Keratinocyte (primary cell): Measurements from ENCODE around the gene TBL1XR1. TPM values are rescaled to one million over a fixed set of nuclear protein-coding genes. Genes with fewer than 3 reads are reported as not detected.
A peak's percentile ranks its signal among the peaks of the same experiment; 100 is the strongest.

ENCODE experiments used
- DNase-seq: peaks from one replicate; pipeline ENCODE4 v3.0.0-alpha.2; 2011; ENCODE audit warnings: low read depth, missing footprints, low spot score
- FAIRE-seq: peaks from 2 replicates; lab custom pipeline; 2011; peaks lifted over from hg19 to GRCh38; lab: Jason Lieb, UNC
- H2AFZ ChIP-seq: 2 replicates; pipeline ENCODE4 v1.6.0; 2012; ENCODE audit warnings: low read length, control low read depth, inconsistent platforms; ENCODE audit not compliant: control insufficient read depth
- H3K27ac ChIP-seq: 2 replicates; pipeline ENCODE4 v1.5.1; 2011; ENCODE audit warnings: low read length; ENCODE audit not compliant: control insufficient read depth, insufficient read depth
- H3K27me3 ChIP-seq: 3 replicates; pipeline ENCODE4 v1.6.0; 2011; ENCODE audit warnings: low read length; ENCODE audit not compliant: control insufficient read depth, insufficient read depth; ENCODE audit errors: extremely low read depth
- H3K36me3 ChIP-seq, 2 experiments: 2 replicates in 1 of 2; 3 replicates in 1 of 2; pipeline ENCODE4 v1.5.1; 2011; ENCODE audit warnings: low read length in 2 of 2, mild to moderate bottlenecking in 1 of 2; ENCODE audit not compliant: control insufficient read depth in 2 of 2, insufficient read depth in 2 of 2; ENCODE audit errors: extremely low read depth in 1 of 2
- H3K4me1 ChIP-seq: 3 replicates; pipeline ENCODE4 v1.5.1; 2011; ENCODE audit warnings: low read length; ENCODE audit not compliant: control insufficient read depth, insufficient read depth; ENCODE audit errors: extremely low read depth
- H3K4me2 ChIP-seq: 3 replicates; pipeline ENCODE4 v1.6.0; 2011; ENCODE audit warnings: low read depth, low read length; ENCODE audit not compliant: control insufficient read depth, insufficient read depth; ENCODE audit errors: extremely low read depth
- H3K4me3 ChIP-seq, 3 experiments: fragments of 200-600 bp in 1 of 3; sonication (generic) in 1 of 3; 2 replicates in 2 of 3; 3 replicates in 1 of 3; pipeline ENCODE4 v1.5.1; 2011 to 2016; ENCODE audit warnings: low read length in 3 of 3, mild to moderate bottlenecking in 3 of 3, control low read depth in 2 of 3, inconsistent platforms in 1 of 3, low read depth in 1 of 3, mixed read lengths in 1 of 3, mixed run types in 1 of 3, moderate library complexity in 1 of 3; ENCODE audit not compliant: control insufficient read depth in 2 of 3, insufficient read depth in 2 of 3; ENCODE audit errors: extremely low read depth in 1 of 3
- H3K79me2 ChIP-seq: 2 replicates; pipeline ENCODE4 v1.6.0; 2012; ENCODE audit warnings: low read length; ENCODE audit not compliant: control insufficient read depth, insufficient read depth
- H3K9ac ChIP-seq: 3 replicates; pipeline ENCODE4 v1.6.0; 2011; ENCODE audit warnings: low read length; ENCODE audit not compliant: control insufficient read depth, insufficient read depth; ENCODE audit errors: extremely low read depth
- H3K9me1 ChIP-seq: 3 replicates; pipeline ENCODE4 v1.6.0; 2011; ENCODE audit warnings: low read length; ENCODE audit not compliant: control insufficient read depth, insufficient read depth; ENCODE audit errors: extremely low read depth
- H3K9me3 ChIP-seq: 2 replicates; pipeline ENCODE4 v1.5.1; 2012; ENCODE audit warnings: low read depth, low read length; ENCODE audit not compliant: control insufficient read depth
- H4K20me1 ChIP-seq: 3 replicates; pipeline ENCODE4 v1.6.0; 2011; ENCODE audit warnings: low read length; ENCODE audit not compliant: control insufficient read depth, insufficient read depth; ENCODE audit errors: extremely low read depth
- EZH2 ChIP-seq: IDR thresholded peaks from one replicate; pipeline ENCODE4 v1.6.1; 2012; ENCODE audit warnings: inconsistent platforms, mild to moderate bottlenecking, low read length, moderate library complexity
- dilution Hi-C: fragments of 300-500 bp; cut with MboI; formaldehyde crosslinking; loops from one replicate; pipeline ENCODE4 v1.7.0; 2020; ENCODE audit warnings: low sequenced_read_pairs; ENCODE audit not compliant: extremely low pct_ligation_motif_present
- polyA plus RNA-seq, 5 experiments: library from polyadenylated mRNA; depleted of rRNA in 3 of 5; stranded (reverse) in 3 of 5; stranded (forward) in 1 of 5; unstranded in 1 of 5; fragments of >200 nt; gene quantifications; 1 replicate in 1 of 5; 2 replicates in 3 of 5; 3 replicates in 1 of 5; pipeline versions ENCODE4 v1.2.1 to v1.2.3, GENCODE V29; 2011 to 2012; ENCODE audit warnings: missing spikeins in 2 of 5, low read depth in 1 of 5, low replicate concordance in 1 of 5
- TF ChIP-seq, protein P1 (sequence below), 3 experiments: IDR thresholded peaks in 1 of 3; conservative IDR thresholded peaks in 1 of 3; optimal IDR thresholded peaks in 1 of 3; 2 replicates in 2 of 3; 3 replicates in 1 of 3; pipeline versions ENCODE3 to v1.5.1; 2011; ENCODE audit warnings: low read length in 3 of 3, mild to moderate bottlenecking in 3 of 3, moderate library complexity in 2 of 3, control low read depth in 1 of 3, inconsistent platforms in 1 of 3; ENCODE audit not compliant: insufficient read depth in 2 of 3; ENCODE audit errors: extremely low read depth in 1 of 3

The TBL1XR1 gene
- polyA plus RNA-seq, 1 donor (not counting 4 experiments of a cell fraction or from before 2014, with no cell fraction given) = 169 TPM

DNA sequence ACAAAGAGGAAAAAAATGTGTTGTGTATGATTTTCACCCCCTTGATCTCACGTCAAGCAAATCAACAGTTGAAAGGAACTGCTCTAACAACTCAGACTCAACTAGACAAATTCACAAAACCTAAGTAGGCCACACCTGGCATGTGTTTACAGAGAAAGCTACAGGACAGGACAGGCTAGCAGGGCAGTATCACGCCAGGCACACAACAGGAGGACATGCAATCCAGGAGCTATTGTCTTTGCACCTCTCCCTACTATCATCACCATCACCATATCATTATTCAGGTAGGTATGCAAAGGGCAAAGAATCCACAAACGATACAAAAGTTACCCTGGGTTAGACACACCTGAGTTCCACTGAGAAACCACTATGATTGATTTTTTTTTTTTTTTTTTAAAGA is 86.4 kb downstream of the TBL1XR1 start:
- H3K27me3 ChIP-seq = no peaks in the 10 kb centered on the region
- no peaks in the 10 kb centered on the region for H3K9me3 ChIP-seq
- peaks cover 3% of the 10 kb centered on the region for H3K9me1 ChIP-seq
- H2AFZ ChIP-seq = no peak overlapping the region
- dilution Hi-C loops = no loop called here
- peaks cover 6% of the 10 kb centered on the region for H4K20me1 ChIP-seq
- no peak overlapping the region for H3K4me2 ChIP-seq
- no peak overlapping the region for H3K9ac ChIP-seq
- H3K27ac ChIP-seq = no peak overlapping the region
- peaks cover 96% of the 10 kb centered on the region for H3K79me2 ChIP-seq
- H3K4me3 ChIP-seq = no peak overlapping the region
- TF ChIP-seq, protein P1, sequence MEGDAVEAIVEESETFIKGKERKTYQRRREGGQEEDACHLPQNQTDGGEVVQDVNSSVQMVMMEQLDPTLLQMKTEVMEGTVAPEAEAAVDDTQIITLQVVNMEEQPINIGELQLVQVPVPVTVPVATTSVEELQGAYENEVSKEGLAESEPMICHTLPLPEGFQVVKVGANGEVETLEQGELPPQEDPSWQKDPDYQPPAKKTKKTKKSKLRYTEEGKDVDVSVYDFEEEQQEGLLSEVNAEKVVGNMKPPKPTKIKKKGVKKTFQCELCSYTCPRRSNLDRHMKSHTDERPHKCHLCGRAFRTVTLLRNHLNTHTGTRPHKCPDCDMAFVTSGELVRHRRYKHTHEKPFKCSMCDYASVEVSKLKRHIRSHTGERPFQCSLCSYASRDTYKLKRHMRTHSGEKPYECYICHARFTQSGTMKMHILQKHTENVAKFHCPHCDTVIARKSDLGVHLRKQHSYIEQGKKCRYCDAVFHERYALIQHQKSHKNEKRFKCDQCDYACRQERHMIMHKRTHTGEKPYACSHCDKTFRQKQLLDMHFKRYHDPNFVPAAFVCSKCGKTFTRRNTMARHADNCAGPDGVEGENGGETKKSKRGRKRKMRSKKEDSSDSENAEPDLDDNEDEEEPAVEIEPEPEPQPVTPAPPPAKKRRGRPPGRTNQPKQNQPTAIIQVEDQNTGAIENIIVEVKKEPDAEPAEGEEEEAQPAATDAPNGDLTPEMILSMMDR (optimal IDR thresholded peaks at IDR 0.05 in 1 of 3, IDR thresholded peaks at IDR 0.05 in 1 of 3, conservative IDR thresholded peaks at IDR 0.05 in 1 of 3; ENCODE audit: extremely low read depth in 1 of 3, insufficient read depth in 2 of 3, low read length in 3 of 3) = no peak
- no peak for TF ChIP-seq EZH2
- H3K36me3 ChIP-seq = peaks cover 0 to 1% of the 10 kb centered on the region in 2 experiments
- DNase-seq = no peak
- peak; percentile 29 for FAIRE-seq
- H3K4me1 ChIP-seq = peaks cover 15% of the 10 kb centered on the region

DNA sequence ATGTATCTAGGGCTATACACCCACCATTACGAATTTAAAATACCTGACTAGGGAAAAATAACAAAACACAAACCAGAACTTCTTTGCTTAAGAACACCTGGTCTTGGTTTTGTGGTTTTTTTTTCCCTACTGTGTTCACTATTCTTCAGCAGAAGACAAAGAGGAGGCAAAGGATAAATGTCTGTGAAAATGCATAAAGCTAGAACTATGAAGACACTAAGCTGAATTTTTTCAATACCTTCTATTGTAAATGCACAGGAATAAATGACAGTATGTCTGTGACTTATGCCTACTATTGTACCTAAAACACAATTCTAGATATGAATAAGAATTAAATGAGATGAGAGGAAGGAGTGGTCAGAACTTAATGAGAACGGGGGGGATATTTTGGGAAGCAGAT is 86.9 kb downstream of the TBL1XR1 start:
- Histone ChIP-seq H3K4me2 (no peak overlapping the region), H3K4me1 (peaks cover 15% of the 10 kb centered on the region), H3K9ac (no peak overlapping the region), H3K9me3 (no peaks in the 10 kb centered on the region), H3K4me3 (no peak overlapping the region), H2AFZ (no peak overlapping the region), H3K9me1 (peaks cover 3% of the 10 kb centered on the region), H3K36me3 (peaks cover 0 to 1% of the 10 kb centered on the region in 2 experiments), H3K27me3 (no peaks in the 10 kb centered on the region), H4K20me1 (peaks cover 6% of the 10 kb centered on the region), H3K79me2 (peaks cover 96% of the 10 kb centered on the region), H3K27ac (no peak overlapping the region)
- dilution Hi-C loops = no loop called here
- TF ChIP-seq, protein P1 (optimal IDR thresholded peaks at IDR 0.05 in 1 of 3, IDR thresholded peaks at IDR 0.05 in 1 of 3, conservative IDR thresholded peaks at IDR 0.05 in 1 of 3; ENCODE audit: extremely low read depth in 1 of 3, insufficient read depth in 2 of 3, low read length in 3 of 3) = no peak
- no peak for TF ChIP-seq EZH2
- DNase-seq = no peak
- no peak for FAIRE-seq
